Fibroblast of skin of right biceps (primary cell): Measurements from ENCODE around the gene LRRC3.

Source experiments
- DNase-seq: peaks from one replicate; pipeline ENCODE4 v3.0.0-alpha.2; 2013

Gene LRRC3

GRCh38 chr21:44424608-44425306 is 30.6 kb upstream of the LRRC3 start:
- no peak for DNase-seq

GRCh38 chr21:44425307-44425894 is 29.9 kb upstream of the LRRC3 start:
- no peak for DNase-seq

- DNase-seq, result no peak
Observed at GRCh38 chr21:44425895-44426662, 29.2 kb upstream of the LRRC3 start.

GRCh38 chr21:44426663-44427191 is 28.6 kb upstream of the LRRC3 start:
- no peak for DNase-seq

GRCh38 chr21:44427241-44428120 is 27.8 kb upstream of the LRRC3 start:
- no peak for DNase-seq

- peak; percentile 2 for DNase-seq
Observed at GRCh38 chr21:44428281-44428960, 26.9 kb upstream of the LRRC3 start.

GRCh38 chr21:44429894-44430293 is 25.4 kb upstream of the LRRC3 start:
- DNase-seq, result no peak

- DNase-seq, result no peak
Observed at GRCh38 chr21:44431300-44431699, 24.0 kb upstream of the LRRC3 start.

- no peak for DNase-seq
Observed at GRCh38 chr21:44432841-44433790, 22.2 kb upstream of the LRRC3 start.

GRCh38 chr21:44433791-44434567 is 21.3 kb upstream of the LRRC3 start:
- no peak for DNase-seq

GRCh38 chr21:44434568-44434925 is 20.8 kb upstream of the LRRC3 start:
- no peak for DNase-seq

GRCh38 chr21:44434936-44435635 is 20.2 kb upstream of the LRRC3 start:
- no peak for DNase-seq

- no peak for DNase-seq
Observed at GRCh38 chr21:44436111-44436611, 19.1 kb upstream of the LRRC3 start.

- DNase-seq, result no peak
Observed at GRCh38 chr21:44436958-44437357, 18.4 kb upstream of the LRRC3 start.

GRCh38 chr21:44437371-44437695 is 18.0 kb upstream of the LRRC3 start:
- DNase-seq, result no peak

- no peak for DNase-seq
Observed at GRCh38 chr21:44437696-44438431, 17.4 kb upstream of the LRRC3 start.

GRCh38 chr21:44438531-44439210 is 16.6 kb upstream of the LRRC3 start:
- DNase-seq, result no peak

GRCh38 chr21:44439211-44439600 is 16.1 kb upstream of the LRRC3 start:
- no peak for DNase-seq
